Muscle of leg (tissue), 11 donors: Measurements from ENCODE around the gene KCNG2. TPM values are rescaled to one million over a fixed set of nuclear protein-coding genes. Genes with fewer than 3 reads are reported as not detected.

Experiments used
- DNase-seq: peaks from one replicate; pipeline ENCODE4 v3.0.0; 2013
- H3K27ac ChIP-seq: one replicate; pipeline ENCODE4 v1.5.1; 2013; ENCODE audit warnings: mild to moderate bottlenecking, low read length, control low read depth
- H3K27me3 ChIP-seq: one replicate; pipeline ENCODE4 v1.6.1; 2013; ENCODE audit warnings: low read length; ENCODE audit not compliant: control insufficient read depth, insufficient read depth
- H3K36me3 ChIP-seq: one replicate; pipeline ENCODE4 v1.6.1; 2013; ENCODE audit warnings: low read length; ENCODE audit not compliant: control insufficient read depth, insufficient read depth
- H3K4me1 ChIP-seq: one replicate; pipeline ENCODE4 v1.6.1; 2013; ENCODE audit warnings: low read length; ENCODE audit not compliant: control insufficient read depth, insufficient read depth
- H3K4me3 ChIP-seq: one replicate; pipeline ENCODE4 v1.5.1; 2013; ENCODE audit warnings: low read length, control low read depth
- H3K9me3 ChIP-seq: replicated peaks from 2 replicates; pipeline ENCODE4 v1.6.1; 2013; ENCODE audit warnings: low read depth, low read length; ENCODE audit not compliant: control insufficient read depth
- WGBS: methylation state at CpG from one replicate; pipeline ENCODE4 v1.1.5; 2013; ENCODE audit warnings: missing lambda C conversion rate; ENCODE audit not compliant: insufficient coverage; 5-methylcytosine and 5-hydroxymethylcytosine counted together
- polyA plus RNA-seq, 8 donors: library from polyadenylated mRNA; unstranded; fragments of 120-200 nt; gene quantifications; one replicate each; pipeline versions ENCODE4 v1.2.1 to v1.2.3, GENCODE V29; 2013; ENCODE audit warnings: inconsistent platforms in 1 of 8, low replicate concordance in 1 of 8; ENCODE audit not compliant: insufficient read length in 8 of 8, insufficient read depth in 1 of 8
- total RNA-seq: library from RNA; stranded (reverse); fragments of 120-200 nt; gene quantifications from one replicate; pipeline ENCODE4 v1.2.4, GENCODE V29; 2013

The KCNG2 gene
- total and polyA plus RNA-seq, 9 donors = 0.44 to 1.1 (median 0.63) TPM

DNA sequence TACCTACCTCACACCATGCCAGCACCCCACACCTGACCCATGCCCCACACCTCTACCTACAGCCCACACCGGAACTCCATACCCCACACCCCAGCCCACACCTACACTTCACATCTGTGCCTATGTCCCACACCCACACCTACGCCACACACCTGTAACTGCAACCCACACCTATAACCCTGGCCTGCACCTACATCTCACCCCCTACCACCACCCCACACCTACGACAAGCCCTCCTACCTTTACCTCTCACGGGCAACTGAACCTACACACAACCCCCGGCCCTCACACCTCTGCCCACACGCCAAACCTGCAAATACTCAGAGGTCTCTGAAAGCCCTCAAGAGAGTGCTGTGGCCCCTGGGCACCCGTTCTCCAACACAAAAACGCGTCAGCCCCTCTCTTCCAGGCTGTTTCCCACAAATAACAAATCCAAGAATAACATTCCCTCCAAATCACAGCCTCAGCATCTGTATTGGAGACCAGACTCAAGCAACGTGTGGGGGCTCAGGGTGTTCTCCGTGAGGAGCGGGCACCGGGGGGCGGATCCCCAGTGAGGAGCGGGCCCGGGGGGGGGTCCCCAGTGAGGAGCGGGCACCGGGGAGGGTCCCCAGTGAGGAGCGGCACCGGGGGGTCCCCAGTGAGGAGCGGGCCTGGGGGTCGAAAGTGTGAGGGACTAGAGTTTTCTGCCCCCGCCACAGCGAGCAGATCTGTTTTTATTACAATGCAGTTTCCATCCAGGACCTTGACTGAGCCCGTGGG is 120.3 kb downstream of the KCNG2 start:
- Histone ChIP-seq H3K27me3 (no peaks in the 10 kb centered on the region), H3K9me3 (peaks cover 11% of the 10 kb centered on the region), H3K27ac (no peak overlapping the region), H3K4me3 (no peak overlapping the region), H3K36me3 (peaks cover 55% of the 10 kb centered on the region), H3K4me1 (peaks cover 2% of the 10 kb centered on the region)
- DNase-seq = no peak
- 93% methylated on average over 21 of the region's 25 CpGs for WGBS

- no peaks in the 10 kb centered on the region for H3K27me3 ChIP-seq
- no peak overlapping the region for H3K27ac ChIP-seq
- WGBS = 97% methylated on average over 17 of the region's 20 CpGs
- peaks cover 11% of the 10 kb centered on the region for H3K9me3 ChIP-seq
- no peak for DNase-seq
- H3K4me3 ChIP-seq = no peak overlapping the region
- no peaks in the 10 kb centered on the region for H3K4me1 ChIP-seq
- peaks cover 50% of the 10 kb centered on the region for H3K36me3 ChIP-seq
Observed at GRCh38 chr18:79918615-79919011, 120.9 kb downstream of the KCNG2 start.

DNA sequence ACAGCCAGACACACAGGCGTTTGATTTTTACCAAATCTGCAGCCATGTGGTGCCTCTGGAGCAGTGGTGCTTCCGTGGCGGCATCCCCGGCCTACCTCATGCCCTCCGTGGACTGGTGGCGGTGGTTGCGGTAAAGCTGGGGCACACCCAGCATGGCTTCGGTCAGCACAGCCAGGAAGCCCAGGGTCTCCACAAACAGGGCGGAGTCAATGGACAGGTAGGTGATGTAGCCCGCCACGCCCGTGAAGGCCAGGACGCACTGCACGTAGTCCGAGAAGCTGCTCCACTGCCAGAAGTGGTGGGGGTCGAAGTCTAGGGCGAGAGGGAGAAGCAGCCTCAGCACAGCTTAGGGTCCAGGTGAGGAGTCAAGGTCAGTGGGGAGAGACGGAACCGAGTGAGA is 121.4 kb downstream of the KCNG2 start:
- Histone ChIP-seq H3K4me3 (no peak overlapping the region), H3K27me3 (no peaks in the 10 kb centered on the region), H3K36me3 (peaks cover 53% of the 10 kb centered on the region), H3K9me3 (peaks cover 11% of the 10 kb centered on the region), H3K4me1 (peaks cover 3% of the 10 kb centered on the region), H3K27ac (no peak overlapping the region)
- DNase-seq = no peak
- WGBS = 95% methylated on average over 17 of the region's 19 CpGs

DNA sequence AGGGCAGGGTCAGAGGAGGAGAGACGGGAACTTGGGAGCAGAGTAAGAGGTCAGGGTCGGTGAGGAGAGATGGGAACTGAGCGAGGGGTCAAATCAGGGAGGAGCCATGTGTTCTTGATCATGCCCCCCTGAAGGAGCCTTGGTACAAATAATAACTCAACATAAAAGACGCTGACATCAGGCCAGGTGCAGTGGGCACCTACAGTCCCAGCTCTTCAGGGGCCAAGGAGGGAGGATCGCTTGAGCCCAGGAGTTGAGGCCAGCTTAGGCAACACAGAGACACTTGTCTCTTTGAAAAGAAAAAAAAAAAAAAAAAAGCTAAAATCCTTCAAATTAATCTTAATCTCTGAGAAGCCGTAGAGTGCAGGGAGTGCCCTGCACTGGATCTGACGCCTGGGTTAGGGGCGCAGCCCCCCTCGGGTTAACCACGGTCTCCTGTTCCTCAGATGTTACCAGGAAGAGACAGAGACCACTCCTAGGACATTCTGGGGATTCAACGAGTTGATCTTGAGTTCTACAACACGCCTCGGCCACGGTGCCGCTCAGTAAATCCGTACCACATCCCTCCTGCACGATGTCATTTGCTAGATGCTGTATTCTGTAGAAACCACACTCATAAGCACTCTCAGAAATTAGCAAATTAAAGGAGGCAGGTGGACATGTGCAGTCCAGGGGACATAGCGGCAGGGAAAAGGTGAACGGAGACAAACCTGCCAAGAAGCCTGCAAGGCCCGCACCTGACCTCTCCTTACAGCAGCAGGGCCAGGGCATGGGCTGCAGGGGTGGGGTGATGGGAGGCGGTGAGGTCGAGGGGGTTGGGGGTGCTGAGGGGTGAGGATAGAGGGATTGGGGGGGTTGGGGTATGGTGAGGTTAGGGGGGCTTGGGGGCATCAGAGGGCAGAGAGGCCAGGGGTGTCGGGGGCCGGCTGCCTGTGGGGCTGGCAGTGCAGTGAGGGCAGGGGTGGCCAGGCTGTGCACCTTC is 124.5 kb downstream of the KCNG2 start:
- peaks cover 29% of the 10 kb centered on the region for H3K4me1 ChIP-seq
- peaks cover 3% of the 10 kb centered on the region for H3K9me3 ChIP-seq
- DNase-seq = no peak
- H3K36me3 ChIP-seq = peaks cover 24% of the 10 kb centered on the region
- WGBS = 91% methylated on average over 20 of the region's 24 CpGs
- no peak overlapping the region for H3K4me3 ChIP-seq
- H3K27ac ChIP-seq = no peak overlapping the region
- H3K27me3 ChIP-seq = no peaks in the 10 kb centered on the region

DNA sequence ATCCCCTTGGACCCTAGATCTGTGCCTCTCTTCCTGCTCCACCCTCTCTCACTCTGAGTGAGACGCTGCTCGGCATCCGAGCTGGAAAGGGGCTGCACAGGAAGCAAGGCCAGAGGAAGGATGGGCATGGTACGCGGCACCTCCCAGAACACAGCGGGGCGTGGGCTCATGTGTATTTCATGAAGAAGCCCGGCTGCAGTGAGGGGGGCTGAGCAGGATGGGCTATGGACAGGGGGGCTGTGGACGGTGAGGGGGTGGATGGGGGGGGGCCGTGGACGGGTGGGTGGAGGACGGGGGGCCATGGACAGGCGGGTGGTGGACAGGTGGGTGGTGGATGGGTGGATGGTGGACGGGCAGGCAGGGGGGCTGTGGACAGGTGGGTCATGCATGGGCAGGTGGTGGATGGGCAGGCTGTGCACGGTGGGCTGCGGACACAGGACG is 125.3 kb downstream of the KCNG2 start:
- WGBS = 100% methylated on average over 3 of the region's 17 CpGs
- no peaks in the 10 kb centered on the region for H3K27me3 ChIP-seq
- H3K27ac ChIP-seq = no peak overlapping the region
- H3K4me3 ChIP-seq = no peak overlapping the region
- H3K4me1 ChIP-seq = peaks cover 37% of the 10 kb centered on the region
- peaks cover 17% of the 10 kb centered on the region for H3K36me3 ChIP-seq
- no peaks in the 10 kb centered on the region for H3K9me3 ChIP-seq
- DNase-seq = no peak

GRCh38 chr18:79923896-79924585 is 126.3 kb downstream of the KCNG2 start:
- no peaks in the 10 kb centered on the region for H3K27me3 ChIP-seq
- H3K9me3 ChIP-seq = peaks cover 4% of the 10 kb centered on the region
- H3K27ac ChIP-seq = no peak overlapping the region
- no peak overlapping the region for H3K4me3 ChIP-seq
- WGBS = 89% methylated on average over 22 of the region's 26 CpGs
- H3K36me3 ChIP-seq = peaks cover 17% of the 10 kb centered on the region
- H3K4me1 ChIP-seq = peaks cover 45% of the 10 kb centered on the region
- no peak for DNase-seq

DNA sequence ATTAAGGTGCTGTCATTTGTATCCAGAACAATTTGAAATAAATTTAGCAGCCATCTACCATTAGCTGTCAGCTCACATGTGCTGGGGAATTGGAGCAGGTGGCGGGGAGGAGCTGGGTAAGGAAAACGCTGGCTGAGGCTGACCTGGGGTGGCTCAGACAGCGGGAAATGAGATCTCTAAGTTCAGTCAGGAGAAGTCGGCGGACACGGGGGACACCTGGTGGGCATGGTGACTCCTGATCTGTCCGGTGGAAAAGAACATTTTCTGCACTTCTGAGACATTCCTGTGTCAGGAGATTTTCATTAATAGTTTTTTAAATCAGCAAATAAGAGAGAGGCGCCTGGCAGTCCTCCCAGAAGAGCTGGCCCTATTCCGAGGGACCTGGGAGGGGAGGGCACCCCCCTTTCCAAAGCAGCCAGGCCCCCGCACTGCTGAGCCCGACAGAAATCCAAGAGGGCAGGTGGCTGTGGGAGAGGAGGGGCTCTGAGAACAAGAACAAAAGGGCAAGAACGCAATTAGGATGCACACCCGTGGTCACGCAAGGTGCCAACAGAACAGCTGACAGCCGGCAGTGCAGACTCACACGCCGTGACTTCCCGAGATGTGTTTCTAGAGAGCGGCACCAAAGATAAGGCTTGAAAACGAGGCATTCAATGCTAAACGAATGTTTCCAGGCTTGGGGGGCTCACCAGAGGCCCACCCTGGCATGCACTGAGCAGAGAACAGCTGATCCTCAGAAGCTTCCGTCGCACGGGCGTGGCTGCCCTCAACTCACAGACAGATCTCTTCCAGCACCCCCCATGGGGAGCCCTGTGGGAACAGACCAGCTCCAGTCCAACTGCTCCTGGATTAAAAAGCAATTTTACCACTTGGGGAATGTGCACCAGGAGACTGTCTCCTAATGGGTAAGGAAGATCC is 127.3 kb downstream of the KCNG2 start:
- Histone ChIP-seq H3K4me1 (peaks cover 45% of the 10 kb centered on the region), H3K9me3 (peaks cover 14% of the 10 kb centered on the region), H3K27ac (peak overlapping the region; percentile 82), H3K27me3 (no peaks in the 10 kb centered on the region), H3K36me3 (peaks cover 20% of the 10 kb centered on the region), H3K4me3 (no peak overlapping the region)
- DNase-seq = peak; percentile 80
- WGBS = 56% methylated on average over 20 of the region's 25 CpGs

DNA sequence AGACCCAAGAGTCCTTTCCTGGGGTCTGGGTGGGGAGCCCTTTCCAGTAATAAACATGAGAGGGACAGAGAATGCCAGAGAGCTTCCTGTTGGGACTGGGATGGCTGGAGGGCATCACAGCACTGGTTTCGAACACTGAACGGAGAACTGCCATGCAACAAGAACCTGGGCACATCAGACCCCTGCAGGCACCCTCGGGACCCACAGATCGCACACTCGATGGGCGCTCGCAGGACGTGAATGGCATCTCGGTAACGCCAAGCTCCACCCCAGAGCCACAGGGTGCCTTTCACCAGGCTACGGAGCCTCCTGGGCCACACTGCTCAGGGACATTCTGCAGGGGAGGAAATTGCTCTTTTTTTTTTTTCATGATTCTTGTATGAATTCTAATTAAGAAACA is 128.6 kb downstream of the KCNG2 start:
- Histone ChIP-seq H3K9me3 (peaks cover 22% of the 10 kb centered on the region), H3K4me3 (no peak overlapping the region), H3K27ac (no peak overlapping the region), H3K4me1 (peaks cover 45% of the 10 kb centered on the region), H3K27me3 (no peaks in the 10 kb centered on the region), H3K36me3 (peaks cover 20% of the 10 kb centered on the region)
- 92% methylated on average over 8 of the region's 11 CpGs for WGBS
- DNase-seq = no peak
